Prostate gland (tissue), 2 donors: ENCODE results near the gene TPBG. TPM values are rescaled to one million over a fixed set of nuclear protein-coding genes. Genes with fewer than 3 reads are reported as not detected.

Experiments used
- DNase-seq: peaks from one replicate; pipeline ENCODE4 v3.0.0-alpha.2; 2019; ENCODE audit warnings: low spot score
- H3K27ac ChIP-seq, 2 donors: fragments of 200-600 bp; sonication (generic); 2 replicates each; pipeline ENCODE4 v1.5.1; 2017 to 2019
- H3K27me3 ChIP-seq: fragments of 200-600 bp; sonication (generic); replicated peaks from 2 replicates; pipeline ENCODE4 v1.5.1; 2019; ENCODE audit not compliant: insufficient read depth
- H3K36me3 ChIP-seq, 2 donors: fragments of 200-600 bp; sonication (generic); 1 replicate in 1 of 2; 2 replicates in 1 of 2; pipeline versions ENCODE4 v1.5.1 to v1.8.1; 2017 to 2019
- H3K4me1 ChIP-seq: fragments of 200-600 bp; sonication (generic); replicated peaks from 2 replicates; pipeline ENCODE4 v1.5.1; 2019
- H3K4me3 ChIP-seq, 2 donors: fragments of 200-600 bp; sonication (generic); 2 replicates each; pipeline ENCODE4 v1.5.1; 2017 to 2019
- H3K9me3 ChIP-seq: fragments of 200-600 bp; sonication (generic); 2 replicates; pipeline ENCODE4 v1.5.1; 2017
- POLR2A ChIP-seq: fragments of 450-650 bp; IDR thresholded peaks from one replicate; pipeline ENCODE4 v1.6.1; 2016; ENCODE audit warnings: antibody characterized with exemption, mild to moderate bottlenecking
- POLR2AphosphoS5 ChIP-seq: sonication (generic); formaldehyde crosslinking; IDR thresholded peaks from one replicate; pipeline ENCODE4 v1.6.1; 2017; ENCODE audit warnings: antibody characterized with exemption
- WGBS: methylation state at CpG from one replicate; pipeline ENCODE4 v1.1.5; 2018; 5-methylcytosine and 5-hydroxymethylcytosine counted together
- intact Hi-C: fragments of 100-400 bp; cut with DNase I; formaldehyde crosslinking; loops from one replicate; pipeline ENCODE4 v1.14.2; 2022
- total RNA-seq, 2 donors: library from RNA; depleted of rRNA; stranded (reverse); fragments of >200 nt; gene quantifications; one replicate each; pipeline ENCODE4 v1.1.0, GENCODE V29; 2016
- TF ChIP-seq, protein P1 (sequence below), 4 experiments: fragments of 200-600 bp in 2 of 4; fragments of 450-650 bp in 2 of 4; sonication (generic) in 2 of 4; IDR thresholded peaks; 1 replicate in 3 of 4; 2 replicates in 1 of 4; pipeline ENCODE4 v1.5.1; 2016 to 2019; ENCODE audit warnings: antibody characterized with exemption in 4 of 4, mild to moderate bottlenecking in 2 of 4, moderate library complexity in 2 of 4

TPBG gene
- total RNA-seq, 2 donors from 2014 or later: 21.0 to 24.7 TPM

DNA sequence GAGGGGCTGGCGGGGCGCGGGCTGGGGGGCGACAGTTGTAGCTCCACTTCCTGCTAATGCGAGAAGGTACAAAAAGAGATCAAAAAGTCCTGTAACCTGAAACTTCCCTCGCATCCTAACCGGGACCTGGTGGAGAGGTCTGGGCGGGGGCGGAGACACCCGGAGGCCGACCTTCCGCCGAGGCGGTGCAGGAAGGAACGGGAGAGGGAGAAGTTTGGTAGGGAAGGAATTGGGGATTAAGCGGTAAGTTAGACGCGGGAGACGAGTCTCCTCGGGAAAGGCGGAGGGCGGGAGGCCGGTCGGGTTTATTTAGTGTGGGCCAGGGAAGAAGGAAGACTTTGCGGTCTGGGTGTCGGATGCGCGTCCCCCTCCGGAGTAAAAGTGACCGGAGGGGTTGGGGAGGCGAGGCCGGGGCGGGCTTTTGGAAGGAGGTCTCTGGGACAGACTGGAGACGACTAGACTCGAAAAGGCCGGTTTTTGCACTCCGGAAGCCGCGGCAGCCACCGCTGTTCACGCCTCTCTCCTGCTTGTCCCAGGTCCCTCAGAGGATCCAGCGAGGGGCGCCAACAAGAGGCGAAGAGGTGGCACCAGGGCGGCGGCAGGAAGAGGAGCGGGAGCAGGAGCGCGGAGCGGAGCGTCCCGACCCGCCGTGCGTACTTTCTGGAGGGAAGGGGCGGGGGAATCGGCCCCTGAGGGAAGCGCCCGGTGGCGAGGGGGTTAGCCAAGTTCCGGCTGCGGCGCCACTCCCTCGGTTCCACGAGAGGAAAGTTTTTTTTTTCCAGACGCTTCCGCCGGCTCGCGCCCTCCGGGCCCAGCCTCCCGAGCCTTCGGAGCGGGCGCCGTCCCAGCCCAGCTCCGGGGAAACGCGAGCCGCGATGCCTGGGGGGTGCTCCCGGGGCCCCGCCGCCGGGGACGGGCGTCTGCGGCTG is 734 bp downstream of the TPBG start:
- peak overlapping the region; percentile 65 to 67 for H3K4me3 ChIP-seq
- no peaks in the 10 kb centered on the region for H3K9me3 ChIP-seq
- no peaks in the 10 kb centered on the region for H3K27me3 ChIP-seq
- H3K36me3 ChIP-seq: no peaks in the 10 kb centered on the region
- intact Hi-C loops: loop anchor here (5.0 kb wide), 1 partner anchor 703 kb away; the partner anchor contains the start of genes DOP1A and UBE3D
- H3K27ac ChIP-seq: peak overlapping the region; percentile 80
- WGBS: under 1% methylated on average over 88 of the region's 88 CpGs
- no peaks in the 10 kb centered on the region for H3K4me1 ChIP-seq
- TF ChIP-seq POLR2AphosphoS5 (no peak), POLR2A (peak; percentile 16)
- TF ChIP-seq, protein P1, sequence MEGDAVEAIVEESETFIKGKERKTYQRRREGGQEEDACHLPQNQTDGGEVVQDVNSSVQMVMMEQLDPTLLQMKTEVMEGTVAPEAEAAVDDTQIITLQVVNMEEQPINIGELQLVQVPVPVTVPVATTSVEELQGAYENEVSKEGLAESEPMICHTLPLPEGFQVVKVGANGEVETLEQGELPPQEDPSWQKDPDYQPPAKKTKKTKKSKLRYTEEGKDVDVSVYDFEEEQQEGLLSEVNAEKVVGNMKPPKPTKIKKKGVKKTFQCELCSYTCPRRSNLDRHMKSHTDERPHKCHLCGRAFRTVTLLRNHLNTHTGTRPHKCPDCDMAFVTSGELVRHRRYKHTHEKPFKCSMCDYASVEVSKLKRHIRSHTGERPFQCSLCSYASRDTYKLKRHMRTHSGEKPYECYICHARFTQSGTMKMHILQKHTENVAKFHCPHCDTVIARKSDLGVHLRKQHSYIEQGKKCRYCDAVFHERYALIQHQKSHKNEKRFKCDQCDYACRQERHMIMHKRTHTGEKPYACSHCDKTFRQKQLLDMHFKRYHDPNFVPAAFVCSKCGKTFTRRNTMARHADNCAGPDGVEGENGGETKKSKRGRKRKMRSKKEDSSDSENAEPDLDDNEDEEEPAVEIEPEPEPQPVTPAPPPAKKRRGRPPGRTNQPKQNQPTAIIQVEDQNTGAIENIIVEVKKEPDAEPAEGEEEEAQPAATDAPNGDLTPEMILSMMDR (IDR thresholded peaks at IDR 0.05): no peak
- peak; percentile 55 for DNase-seq

DNA sequence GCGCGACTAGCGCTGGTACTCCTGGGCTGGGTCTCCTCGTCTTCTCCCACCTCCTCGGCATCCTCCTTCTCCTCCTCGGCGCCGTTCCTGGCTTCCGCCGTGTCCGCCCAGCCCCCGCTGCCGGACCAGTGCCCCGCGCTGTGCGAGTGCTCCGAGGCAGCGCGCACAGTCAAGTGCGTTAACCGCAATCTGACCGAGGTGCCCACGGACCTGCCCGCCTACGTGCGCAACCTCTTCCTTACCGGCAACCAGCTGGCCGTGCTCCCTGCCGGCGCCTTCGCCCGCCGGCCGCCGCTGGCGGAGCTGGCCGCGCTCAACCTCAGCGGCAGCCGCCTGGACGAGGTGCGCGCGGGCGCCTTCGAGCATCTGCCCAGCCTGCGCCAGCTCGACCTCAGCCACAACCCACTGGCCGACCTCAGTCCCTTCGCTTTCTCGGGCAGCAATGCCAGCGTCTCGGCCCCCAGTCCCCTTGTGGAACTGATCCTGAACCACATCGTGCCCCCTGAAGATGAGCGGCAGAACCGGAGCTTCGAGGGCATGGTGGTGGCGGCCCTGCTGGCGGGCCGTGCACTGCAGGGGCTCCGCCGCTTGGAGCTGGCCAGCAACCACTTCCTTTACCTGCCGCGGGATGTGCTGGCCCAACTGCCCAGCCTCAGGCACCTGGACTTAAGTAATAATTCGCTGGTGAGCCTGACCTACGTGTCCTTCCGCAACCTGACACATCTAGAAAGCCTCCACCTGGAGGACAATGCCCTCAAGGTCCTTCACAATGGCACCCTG is 1.6 kb downstream of the TPBG start:
- peak overlapping the region; percentile 65 to 67 for H3K4me3 ChIP-seq
- H3K9me3 ChIP-seq: no peaks in the 10 kb centered on the region
- WGBS: 14% methylated on average over 47 of the region's 67 CpGs
- H3K27ac ChIP-seq: peak overlapping the region; percentile 80
- TF ChIP-seq POLR2A (peak; percentile 8), POLR2AphosphoS5 (no peak)
- TF ChIP-seq, protein P1 (IDR thresholded peaks at IDR 0.05): peak in 1 of 4 experiments; percentile 27
- H3K4me1 ChIP-seq: no peaks in the 10 kb centered on the region
- intact Hi-C loops: no loop called here
- H3K36me3 ChIP-seq: no peaks in the 10 kb centered on the region
- peak; percentile 19 for DNase-seq
- H3K27me3 ChIP-seq: no peaks in the 10 kb centered on the region

DNA sequence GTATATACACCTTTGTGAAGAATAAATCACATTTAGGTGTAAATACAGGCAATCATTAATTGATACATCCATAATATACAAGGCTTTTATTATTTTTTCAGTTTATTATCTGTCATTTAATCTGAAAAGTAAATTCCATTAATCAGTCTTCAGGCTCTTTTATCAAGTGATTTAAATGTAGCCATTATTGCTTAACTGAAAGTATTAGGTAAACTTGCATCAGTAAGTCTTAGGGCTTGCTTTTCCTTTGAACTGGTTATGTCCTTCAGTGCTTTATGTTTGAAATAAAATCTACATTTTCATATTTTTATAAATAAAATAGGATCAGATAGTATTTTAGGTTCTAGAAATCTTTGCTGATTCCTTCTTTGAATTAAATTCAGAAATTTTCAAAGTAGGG is 4.1 kb downstream of the TPBG start:
- H3K4me1 ChIP-seq: no peaks in the 10 kb centered on the region
- no peak overlapping the region for H3K4me3 ChIP-seq
- no peaks in the 10 kb centered on the region for H3K36me3 ChIP-seq
- H3K27me3 ChIP-seq: no peaks in the 10 kb centered on the region
- no peak overlapping the region for H3K27ac ChIP-seq
- H3K9me3 ChIP-seq: no peaks in the 10 kb centered on the region
- intact Hi-C loops: no loop called here
- DNase-seq: no peak
- TF ChIP-seq, protein P1 (IDR thresholded peaks at IDR 0.05): no peak
- TF ChIP-seq POLR2AphosphoS5 (no peak), POLR2A (no peak)

DNA sequence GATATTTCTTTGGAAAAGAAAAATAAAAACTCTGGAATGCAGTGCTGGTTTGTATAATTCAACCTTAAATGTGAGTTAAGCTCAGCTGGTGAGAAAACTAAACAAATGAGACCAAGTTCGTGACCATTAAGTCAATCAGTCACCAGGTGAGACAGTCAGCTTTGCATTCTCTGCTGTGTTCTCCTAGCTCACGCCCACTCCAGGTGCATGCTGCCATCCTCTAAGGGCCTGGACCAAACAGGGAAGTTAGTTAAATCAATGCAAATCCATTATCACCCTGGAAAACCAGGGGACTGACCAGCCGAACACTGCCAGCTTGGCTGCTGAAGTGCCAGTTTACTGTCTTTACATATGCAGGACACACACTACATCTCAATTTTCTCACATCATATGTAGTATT is 7.2 kb downstream of the TPBG start:
- 93% methylated on average over 3 of the region's 3 CpGs for whole genome bisulfite sequencing
- H3K4me1 ChIP-seq: no peaks in the 10 kb centered on the region
- no peak for TF ChIP-seq POLR2A
- H3K27me3 ChIP-seq: no peaks in the 10 kb centered on the region
- no peak overlapping the region for H3K4me3 ChIP-seq
- H3K9me3 ChIP-seq: no peaks in the 10 kb centered on the region
- DNase-seq: no peak
- H3K27ac ChIP-seq: no peak overlapping the region
- intact Hi-C loops: no loop called here
- H3K36me3 ChIP-seq: no peaks in the 10 kb centered on the region

DNA sequence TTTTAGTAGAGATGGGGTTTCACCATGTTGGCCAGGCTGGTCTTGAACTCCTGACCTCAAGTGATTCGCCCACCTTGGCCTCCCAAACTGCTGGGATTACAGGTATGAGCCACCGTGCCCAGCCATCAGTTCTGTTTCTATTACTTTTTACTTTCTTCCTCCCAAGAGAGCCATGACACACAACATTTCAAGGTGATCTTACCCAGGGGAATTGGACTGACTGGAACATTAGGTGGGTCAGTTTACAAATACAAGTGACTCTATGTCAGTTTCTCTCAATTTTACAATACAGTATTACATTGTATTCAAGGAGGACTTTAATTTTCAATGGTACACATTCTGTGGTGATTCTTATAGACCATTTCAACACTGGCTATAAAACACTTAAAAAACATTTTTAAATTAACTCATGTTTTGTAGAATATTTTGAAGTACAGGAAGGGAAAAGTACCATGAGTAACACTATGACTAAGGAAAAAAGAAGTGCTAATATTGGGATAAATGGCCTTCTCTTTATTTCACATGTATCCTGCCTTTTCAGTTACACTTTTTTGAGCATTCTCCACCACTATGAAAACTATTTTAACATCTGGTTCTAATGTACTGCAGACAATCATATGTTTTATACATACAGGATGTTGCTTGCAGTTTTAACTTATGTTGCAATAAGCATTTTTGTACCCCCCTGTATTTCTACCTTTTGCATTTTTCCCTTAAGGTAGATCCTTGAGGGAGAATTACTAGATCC is 8.4 kb downstream of the TPBG start:
- intact Hi-C loops: no loop called here
- no peak overlapping the region for H3K27ac ChIP-seq

More for the DNA sequence above, 8.4 kb downstream of the TPBG start:
- Histone ChIP-seq H3K36me3 (no peaks in the 10 kb centered on the region), H3K27me3 (no peaks in the 10 kb centered on the region), H3K9me3 (no peaks in the 10 kb centered on the region), H3K4me1 (no peaks in the 10 kb centered on the region), H3K4me3 (no peak overlapping the region)
- TF ChIP-seq POLR2A: no peak
- TF ChIP-seq, protein P1 (IDR thresholded peaks at IDR 0.05): no peak
- WGBS: 86% methylated on average over 2 of the region's 2 CpGs
- no peak for DNase-seq
